Measurements from ENCODE around the gene CASTOR2.
"Not testable (repeated sequence)": the region's sequence is repeated elsewhere in the genome, so short reads cannot be mapped to it uniquely, and the experiment has no call there.

Gene CASTOR2

GRCh38 chr7:74963704-74964510, 598 bp upstream of the CASTOR2 start:
- H3K9me3 ChIP-seq (replicated peaks; ENCODE audit: low read length); H3K4me1 ChIP-seq (ENCODE audit: control insufficient read depth, insufficient read depth, low read length); H3K4me2 ChIP-seq (ENCODE audit: low read length); H3K27me3 ChIP-seq (ENCODE audit: control insufficient read depth, insufficient read depth, low read length); H3K4me3 ChIP-seq (ENCODE audit: low read length); H3K9ac ChIP-seq (ENCODE audit: low read depth, low read length); H3K36me3 ChIP-seq (ENCODE audit: insufficient read depth, low read length): not testable (repeated sequence)

- H3K4me2 ChIP-seq (ENCODE audit: low read length); H3K4me1 ChIP-seq (ENCODE audit: control insufficient read depth, insufficient read depth, low read length); H3K4me3 ChIP-seq (ENCODE audit: low read length); H3K27me3 ChIP-seq (ENCODE audit: control insufficient read depth, insufficient read depth, low read length); H3K9ac ChIP-seq (ENCODE audit: low read depth, low read length); H3K9me3 ChIP-seq (replicated peaks; ENCODE audit: low read length); H3K36me3 ChIP-seq (ENCODE audit: insufficient read depth, low read length): not testable (repeated sequence)
Measured at GRCh38 chr7:74966208-74966854, 1.8 kb downstream of the CASTOR2 start.

- not testable (repeated sequence) for H3K4me2 ChIP-seq (ENCODE audit: low read length); H3K9ac ChIP-seq (ENCODE audit: low read depth, low read length); H3K9me3 ChIP-seq (replicated peaks; ENCODE audit: low read length); H3K27me3 ChIP-seq (ENCODE audit: control insufficient read depth, insufficient read depth, low read length); H3K4me1 ChIP-seq (ENCODE audit: control insufficient read depth, insufficient read depth, low read length); H3K4me3 ChIP-seq (ENCODE audit: low read length); H3K36me3 ChIP-seq (ENCODE audit: insufficient read depth, low read length)
Measured at GRCh38 chr7:74966909-74967308, 2.4 kb downstream of the CASTOR2 start.

GRCh38 chr7:74971431-74971830, 6.9 kb downstream of the CASTOR2 start:
- not testable (repeated sequence) for H3K4me2 ChIP-seq (ENCODE audit: low read length); H3K4me1 ChIP-seq (ENCODE audit: control insufficient read depth, insufficient read depth, low read length); H3K9ac ChIP-seq (ENCODE audit: low read depth, low read length); H3K36me3 ChIP-seq (ENCODE audit: insufficient read depth, low read length); H3K4me3 ChIP-seq (ENCODE audit: low read length); H3K9me3 ChIP-seq (replicated peaks; ENCODE audit: low read length); H3K27me3 ChIP-seq (ENCODE audit: control insufficient read depth, insufficient read depth, low read length)

GRCh38 chr7:74972377-74972776, 7.9 kb downstream of the CASTOR2 start:
- not testable (repeated sequence) for H3K36me3 ChIP-seq (ENCODE audit: insufficient read depth, low read length); H3K4me3 ChIP-seq (ENCODE audit: low read length); H3K4me1 ChIP-seq (ENCODE audit: control insufficient read depth, insufficient read depth, low read length); H3K9me3 ChIP-seq (replicated peaks; ENCODE audit: low read length); H3K9ac ChIP-seq (ENCODE audit: low read depth, low read length); H3K27me3 ChIP-seq (ENCODE audit: control insufficient read depth, insufficient read depth, low read length); H3K4me2 ChIP-seq (ENCODE audit: low read length)

DNA sequence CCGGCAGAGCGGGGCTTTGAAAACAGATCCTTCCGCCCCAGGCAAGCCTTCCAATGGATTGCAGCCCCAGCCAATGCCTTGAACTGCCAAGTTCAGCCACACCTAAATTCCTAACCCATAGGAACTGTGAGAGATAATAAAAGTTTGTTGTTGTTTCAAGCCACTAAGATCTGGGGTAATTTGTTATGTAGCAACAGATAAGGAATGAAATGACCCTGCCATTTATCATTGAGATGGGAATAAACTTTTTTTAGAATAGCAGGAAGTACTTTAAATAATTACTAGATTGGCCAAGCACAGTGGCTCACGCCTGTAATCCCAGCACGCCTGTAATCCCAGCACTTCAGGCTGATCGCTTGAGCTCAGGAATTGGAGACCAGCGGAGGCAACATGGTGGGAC, 11.5 kb downstream of the CASTOR2 start:
- not testable (repeated sequence) for H3K4me1 ChIP-seq (ENCODE audit: control insufficient read depth, insufficient read depth, low read length); H3K36me3 ChIP-seq (ENCODE audit: insufficient read depth, low read length); H3K27me3 ChIP-seq (ENCODE audit: control insufficient read depth, insufficient read depth, low read length); H3K4me2 ChIP-seq (ENCODE audit: low read length); H3K9me3 ChIP-seq (replicated peaks; ENCODE audit: low read length); H3K9ac ChIP-seq (ENCODE audit: low read depth, low read length); H3K4me3 ChIP-seq (ENCODE audit: low read length)

DNA sequence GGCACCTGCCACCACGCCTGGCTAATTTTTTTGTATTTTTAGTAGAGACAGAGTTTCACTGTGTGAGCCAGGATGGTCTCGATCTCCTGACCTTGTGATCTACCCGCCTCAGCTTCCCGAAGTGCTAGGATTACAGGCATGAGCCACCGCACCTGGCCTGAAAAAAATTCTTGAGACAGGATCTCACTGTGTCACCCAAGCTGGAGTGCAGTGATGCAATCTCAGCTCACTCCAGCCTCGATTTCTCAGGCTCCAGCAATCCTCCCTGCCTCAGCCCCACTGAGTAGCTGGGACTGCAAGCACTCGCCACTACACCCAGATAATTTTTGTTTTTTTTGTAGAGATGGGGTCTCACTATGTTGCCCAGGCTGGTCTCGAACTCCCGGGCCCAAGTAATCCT, 13.0 kb downstream of the CASTOR2 start:
- not testable (repeated sequence) for H3K4me2 ChIP-seq (ENCODE audit: low read length); H3K9me3 ChIP-seq (replicated peaks; ENCODE audit: low read length); H3K36me3 ChIP-seq (ENCODE audit: insufficient read depth, low read length); H3K4me1 ChIP-seq (ENCODE audit: control insufficient read depth, insufficient read depth, low read length); H3K4me3 ChIP-seq (ENCODE audit: low read length); H3K9ac ChIP-seq (ENCODE audit: low read depth, low read length); H3K27me3 ChIP-seq (ENCODE audit: control insufficient read depth, insufficient read depth, low read length)

DNA sequence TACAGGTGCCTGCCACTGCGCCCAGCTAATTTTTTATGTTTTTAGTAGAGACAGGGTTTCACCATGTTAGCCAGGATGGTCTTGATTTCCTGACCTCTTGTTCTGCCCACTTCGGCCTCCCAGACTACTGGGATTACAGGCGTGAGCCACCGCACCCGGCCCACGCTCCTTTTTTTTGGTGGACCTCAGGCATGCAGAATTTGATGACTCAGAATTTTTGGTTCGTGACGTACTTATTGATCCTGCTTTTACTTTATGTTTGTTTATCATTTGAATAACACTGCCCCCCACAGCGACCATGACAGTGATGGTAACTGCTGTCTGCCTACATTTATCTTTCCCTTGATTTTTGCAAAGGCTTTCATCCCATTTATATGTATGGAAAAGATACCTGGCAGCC, 23.9 kb downstream of the CASTOR2 start:
- not testable (repeated sequence) for H3K9ac ChIP-seq (ENCODE audit: low read depth, low read length); H3K27me3 ChIP-seq (ENCODE audit: control insufficient read depth, insufficient read depth, low read length); H3K36me3 ChIP-seq (ENCODE audit: insufficient read depth, low read length); H3K9me3 ChIP-seq (replicated peaks; ENCODE audit: low read length); H3K4me1 ChIP-seq (ENCODE audit: control insufficient read depth, insufficient read depth, low read length); H3K4me2 ChIP-seq (ENCODE audit: low read length); H3K4me3 ChIP-seq (ENCODE audit: low read length)

- Histone ChIP-seq H3K9me3 (replicated peaks; ENCODE audit: low read length) (no peaks in the 10 kb centered on the region), H3K4me2 (ENCODE audit: low read length) (no peak overlapping the region), H3K4me1 (ENCODE audit: control insufficient read depth, insufficient read depth, low read length) (peaks cover 10% of the 10 kb centered on the region), H3K36me3 (ENCODE audit: insufficient read depth, low read length) (no peaks in the 10 kb centered on the region), H3K9ac (ENCODE audit: low read depth, low read length) (no peak overlapping the region), H3K27me3 (ENCODE audit: control insufficient read depth, insufficient read depth, low read length) (peaks cover 8% of the 10 kb centered on the region), H3K4me3 (ENCODE audit: low read length) (no peak overlapping the region)
Measured at GRCh38 chr7:74993121-74993520, 28.6 kb downstream of the CASTOR2 start.

DNA sequence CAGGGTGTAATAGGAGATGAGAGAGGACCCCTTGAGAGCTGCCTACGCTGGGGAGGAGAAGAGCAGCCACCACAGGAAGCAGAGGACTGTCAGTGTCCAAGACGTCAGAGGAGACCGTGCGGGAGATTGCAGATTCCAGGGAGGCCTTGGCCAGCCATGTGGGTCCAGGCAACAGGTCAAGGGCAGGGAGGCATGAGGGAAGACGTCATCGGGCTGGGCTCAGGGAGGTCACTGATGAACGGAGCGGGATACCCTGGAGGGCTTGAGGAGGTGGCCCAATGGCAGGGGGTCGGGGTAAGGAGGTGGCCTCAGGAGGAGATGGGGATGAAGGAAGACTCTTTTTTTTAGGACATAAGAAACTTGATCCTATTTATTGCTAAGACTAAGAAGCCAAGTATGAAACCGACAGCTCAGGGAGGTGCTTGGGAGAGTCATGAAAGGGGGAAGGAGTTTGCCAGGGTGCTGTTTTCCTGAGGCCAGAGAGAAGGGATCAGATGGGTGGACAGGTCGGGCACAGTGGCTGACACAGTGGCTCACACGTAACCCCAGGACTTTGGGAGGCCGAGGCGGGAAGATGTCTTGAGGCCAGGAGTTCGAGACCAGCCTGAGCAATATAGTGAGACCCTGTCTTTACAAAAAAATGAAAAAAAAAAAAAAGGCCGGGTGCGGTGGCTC, 30.5 kb downstream of the CASTOR2 start:
- not testable (repeated sequence) for H3K4me3 ChIP-seq (ENCODE audit: low read length); H3K9ac ChIP-seq (ENCODE audit: low read depth, low read length); H3K27me3 ChIP-seq (ENCODE audit: control insufficient read depth, insufficient read depth, low read length); H3K36me3 ChIP-seq (ENCODE audit: insufficient read depth, low read length); H3K4me2 ChIP-seq (ENCODE audit: low read length); H3K9me3 ChIP-seq (replicated peaks; ENCODE audit: low read length)
- peaks cover 10% of the 10 kb centered on the region for H3K4me1 ChIP-seq (ENCODE audit: control insufficient read depth, insufficient read depth, low read length)

GRCh38 chr7:74996361-74996760, 31.9 kb downstream of the CASTOR2 start:
- H3K4me1 ChIP-seq (ENCODE audit: control insufficient read depth, insufficient read depth, low read length): peaks cover 10% of the 10 kb centered on the region
- H3K27me3 ChIP-seq (ENCODE audit: control insufficient read depth, insufficient read depth, low read length); H3K9me3 ChIP-seq (replicated peaks; ENCODE audit: low read length); H3K4me2 ChIP-seq (ENCODE audit: low read length); H3K36me3 ChIP-seq (ENCODE audit: insufficient read depth, low read length); H3K4me3 ChIP-seq (ENCODE audit: low read length); H3K9ac ChIP-seq (ENCODE audit: low read depth, low read length): not testable (repeated sequence)

DNA sequence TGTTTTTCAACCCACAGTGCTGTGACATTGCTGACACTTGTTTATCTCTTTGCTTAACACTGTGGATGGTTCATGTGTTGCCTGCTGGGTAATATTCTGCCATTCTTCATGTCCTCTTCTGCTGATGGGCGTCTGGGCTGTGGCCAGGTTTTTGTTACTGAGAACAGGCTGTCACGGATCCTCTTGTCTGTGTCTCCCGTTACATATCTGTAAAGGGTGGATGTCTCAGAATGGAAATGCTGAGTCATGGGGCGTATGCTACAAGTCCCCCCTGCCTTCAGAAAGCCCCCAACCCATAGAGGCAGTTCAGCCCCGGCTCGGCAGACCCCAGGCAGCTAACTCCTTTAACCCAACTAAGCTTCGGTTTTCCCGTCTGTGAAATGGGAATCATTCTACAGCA, 33.3 kb downstream of the CASTOR2 start:
- peaks cover 10% of the 10 kb centered on the region for H3K4me1 ChIP-seq (ENCODE audit: control insufficient read depth, insufficient read depth, low read length)
- not testable (repeated sequence) for H3K4me3 ChIP-seq (ENCODE audit: low read length); H3K9ac ChIP-seq (ENCODE audit: low read depth, low read length); H3K9me3 ChIP-seq (replicated peaks; ENCODE audit: low read length); H3K4me2 ChIP-seq (ENCODE audit: low read length); H3K36me3 ChIP-seq (ENCODE audit: insufficient read depth, low read length); H3K27me3 ChIP-seq (ENCODE audit: control insufficient read depth, insufficient read depth, low read length)

Measured in skeletal muscle satellite cell (primary cell).